CD1c-positive myeloid dendritic cell (primary cell): ENCODE results near the gene ABLIM1.

ENCODE experiments used
- DNase-seq: peaks from one replicate; pipeline ENCODE4 v3.0.0-alpha.2; 2016; ENCODE audit errors: extremely low spot score

The ABLIM1 gene

DNA sequence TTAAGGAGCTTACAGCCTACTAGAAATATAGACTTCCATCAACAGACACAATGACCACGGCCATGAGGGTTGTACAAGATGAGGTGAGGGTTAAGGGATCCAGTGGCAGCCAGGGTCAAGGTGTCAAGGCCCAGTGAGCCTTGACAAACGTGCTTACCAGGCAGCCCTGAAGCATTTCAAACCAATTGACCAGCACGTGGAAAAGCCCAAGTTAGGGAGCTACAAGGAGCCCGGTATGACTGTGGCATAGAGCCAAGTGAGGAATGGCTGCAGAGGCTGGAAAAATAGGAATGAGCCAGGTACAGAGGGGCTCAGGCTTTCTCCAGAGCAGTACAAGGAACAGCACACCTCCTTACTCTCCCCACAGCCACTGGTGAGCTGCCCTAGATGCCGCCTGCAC is 266.5 kb downstream of the ABLIM1 start:
- no peak for DNase-seq

DNA sequence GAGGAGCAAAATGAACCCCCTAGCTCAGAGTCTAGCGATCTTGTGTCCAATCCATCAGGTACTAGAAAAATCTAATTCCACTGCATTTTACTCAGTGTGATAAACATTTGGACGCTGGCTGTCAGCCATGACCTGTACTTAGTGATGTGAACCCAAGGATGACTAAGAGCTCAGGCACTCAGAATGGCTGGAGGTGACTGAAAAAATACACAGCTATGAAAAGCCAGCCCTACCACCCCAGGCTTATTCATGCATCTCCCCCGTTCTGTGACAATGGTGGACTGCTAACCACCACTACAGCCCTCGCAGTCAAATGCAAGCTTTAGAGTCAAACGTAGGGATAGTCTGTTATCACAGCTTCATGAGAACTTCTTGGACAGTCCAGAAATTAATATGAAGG is 268.6 kb downstream of the ABLIM1 start:
- DNase-seq, result no peak

DNA sequence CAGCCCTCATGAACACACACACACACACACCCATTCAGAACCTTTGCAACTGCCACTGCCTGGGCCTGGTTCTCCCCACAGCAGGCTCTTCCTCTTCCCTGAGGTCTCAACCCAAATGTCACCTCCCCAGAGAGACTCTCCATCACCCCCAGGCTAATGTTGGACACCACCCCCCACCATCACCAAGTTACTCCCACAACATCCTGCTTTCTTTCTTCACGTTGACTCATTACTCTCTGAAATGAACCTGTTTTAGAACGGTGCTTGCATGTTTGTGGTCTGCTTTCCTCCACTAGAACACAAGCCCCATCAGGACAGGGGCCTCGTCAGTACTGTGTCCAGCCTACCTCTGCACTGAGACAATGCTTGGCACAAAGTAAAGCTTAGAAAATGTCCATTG is 269.8 kb downstream of the ABLIM1 start:
- no peak for DNase-seq

DNA sequence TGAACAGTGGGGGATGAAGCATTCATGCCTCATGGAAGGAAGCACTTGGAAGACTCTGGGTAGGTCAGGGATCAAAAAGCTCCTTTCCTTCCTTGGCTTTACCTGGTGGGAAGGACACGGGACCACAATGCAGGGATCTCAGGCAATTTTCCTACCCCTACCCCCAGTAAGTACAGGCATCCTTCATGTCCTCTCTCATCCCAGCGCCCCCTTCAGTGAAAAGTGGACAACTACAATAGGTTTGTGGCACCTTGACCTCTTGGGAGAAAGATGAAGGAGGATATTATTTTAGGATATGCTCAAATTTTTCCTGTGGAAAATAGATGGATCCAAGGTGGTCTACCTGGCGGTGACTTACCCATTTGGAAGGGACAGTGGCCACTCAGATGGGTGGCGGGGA is 270.3 kb downstream of the ABLIM1 start:
- no peak for DNase-seq

DNA sequence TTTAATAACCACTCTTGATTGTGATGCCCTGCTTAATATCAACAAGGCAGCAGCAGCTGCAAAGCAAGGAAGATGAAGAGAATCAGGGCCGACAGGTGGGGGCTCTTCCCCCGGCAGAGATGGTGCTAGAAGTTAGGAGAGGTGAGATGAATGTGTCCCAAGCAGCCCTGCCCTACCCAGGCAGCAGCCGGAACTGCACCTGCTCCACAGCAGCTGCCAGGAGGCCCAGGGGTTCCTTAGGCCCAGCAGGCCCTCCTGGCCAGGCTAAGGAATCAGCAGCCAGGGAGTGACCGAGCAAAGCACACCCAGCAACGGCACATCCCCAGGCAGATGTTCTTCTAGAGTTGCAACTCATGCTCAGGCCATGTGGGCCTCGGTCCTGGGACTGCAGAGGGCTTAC is 271.6 kb downstream of the ABLIM1 start:
- DNase-seq, result no peak

DNA sequence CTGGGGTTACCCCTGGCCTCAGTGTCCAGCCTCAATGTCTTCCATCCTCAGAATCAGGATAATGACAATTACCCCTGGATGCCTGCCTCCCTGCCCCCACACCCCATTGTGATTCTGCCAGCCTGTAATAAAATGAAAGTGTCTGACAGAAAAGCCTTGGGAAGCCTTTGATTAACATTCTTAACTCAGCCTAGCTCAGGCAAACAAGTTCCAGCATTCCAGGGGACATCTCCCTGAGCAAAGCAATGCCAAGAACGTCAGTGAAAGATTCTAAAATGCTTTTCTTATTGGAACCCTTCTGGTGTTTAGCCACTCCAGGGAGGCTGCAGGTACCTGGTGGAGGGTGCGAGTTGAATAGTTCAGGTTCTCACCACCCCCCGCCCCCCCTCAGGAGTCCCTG is 272.5 kb downstream of the ABLIM1 start:
- no peak for DNase-seq

DNA sequence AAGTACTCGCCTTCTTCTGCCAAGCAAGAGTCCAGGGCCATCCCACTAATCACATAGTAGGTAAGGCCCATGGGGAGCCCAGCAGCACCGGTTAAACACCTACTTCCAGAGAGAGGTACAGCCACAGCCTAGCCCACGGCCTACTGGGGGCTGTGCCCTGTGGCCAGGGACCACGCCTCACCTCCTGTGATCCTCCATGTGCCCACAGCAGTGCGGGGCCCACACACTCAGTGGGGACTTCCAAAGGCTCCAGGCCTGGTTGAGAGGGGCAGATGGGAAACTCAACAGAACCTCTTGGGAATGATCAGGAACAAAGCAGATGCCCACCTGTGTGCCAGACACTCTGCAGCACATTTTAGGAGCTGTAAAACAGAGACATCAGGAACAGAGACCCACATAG is 273.5 kb downstream of the ABLIM1 start:
- no peak for DNase-seq

DNA sequence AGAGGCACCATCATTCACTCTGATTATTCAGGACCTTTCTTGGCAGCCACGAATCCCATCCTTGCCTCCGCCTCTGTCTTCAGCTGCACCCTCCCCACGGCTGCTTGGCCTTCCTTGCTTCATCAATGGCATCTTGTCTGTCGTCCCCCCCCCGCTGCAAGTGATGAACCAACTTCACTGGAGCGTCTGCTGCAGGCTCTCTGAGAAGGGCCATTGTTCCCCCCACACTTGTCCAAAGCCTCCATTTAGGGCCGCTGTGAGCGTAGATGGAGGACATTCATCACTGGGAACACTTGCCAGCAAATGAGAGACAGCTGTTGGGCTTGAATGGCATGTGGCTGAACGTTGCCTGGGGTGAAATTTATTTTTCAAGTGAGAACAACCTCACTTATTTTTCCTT is 273.9 kb downstream of the ABLIM1 start:
- DNase-seq, result no peak
